ENCODE results near the gene PLXNA2.

The PLXNA2 gene

DNA sequence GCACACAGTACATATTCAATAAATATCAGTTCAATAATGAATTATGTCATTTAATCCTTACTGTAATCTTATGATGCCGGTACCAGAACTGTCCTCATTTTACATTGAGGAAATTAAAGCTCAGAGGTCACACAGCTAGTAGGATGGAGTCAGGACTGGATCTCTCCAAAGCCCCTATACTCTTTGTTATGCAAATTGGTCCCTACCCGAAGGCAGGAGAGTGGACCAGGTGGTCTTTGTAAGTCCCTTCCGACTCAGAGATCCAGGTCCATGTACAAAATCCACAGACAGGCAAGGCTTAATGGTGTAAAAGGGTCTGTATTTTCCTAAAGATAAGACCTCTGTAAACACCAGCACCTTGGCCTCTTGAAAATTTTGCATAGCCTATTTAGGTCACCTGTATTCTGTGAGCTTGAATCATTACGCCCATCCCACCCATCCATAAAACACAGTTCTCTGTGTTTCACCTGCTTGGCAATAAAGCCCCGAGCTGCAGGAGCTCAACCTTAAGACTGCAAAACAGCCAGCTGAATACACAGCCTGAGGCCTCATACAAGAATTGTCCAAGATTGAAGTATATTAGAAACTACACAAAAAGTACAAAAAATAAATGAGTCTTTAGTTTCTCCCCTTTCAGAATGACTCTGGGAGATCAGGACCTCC, 41.7 kb downstream of the PLXNA2 start:
- peak; percentile 81 for DNase-seq

- DNase-seq: no peak
Observed at GRCh38 chr1:208201229-208201628, 43.0 kb downstream of the PLXNA2 start.

DNA sequence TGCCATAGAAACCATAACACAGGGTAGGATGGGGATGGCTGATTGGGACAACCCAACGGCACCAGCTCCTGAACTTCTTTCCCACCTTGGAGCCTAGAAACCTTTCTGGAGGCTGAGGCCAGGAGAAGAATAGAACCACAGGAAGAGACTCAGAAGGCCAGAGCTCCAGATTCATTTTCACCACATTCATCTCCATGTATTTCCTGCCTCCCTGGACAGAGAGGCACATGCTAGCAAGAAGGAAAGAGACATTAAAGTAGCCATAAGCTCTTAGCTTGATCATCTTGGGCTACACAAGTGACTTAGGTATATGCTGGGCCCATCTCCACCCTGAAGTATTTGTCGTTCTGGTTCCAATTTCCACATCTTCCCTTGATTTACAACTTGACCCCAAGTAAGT, 44.1 kb downstream of the PLXNA2 start:
- DNase-seq: no peak

GRCh38 chr1:208198236-208198635, 45.9 kb downstream of the PLXNA2 start:
- no peak for DNase-seq

GRCh38 chr1:208194944-208195343, 49.2 kb downstream of the PLXNA2 start:
- DNase-seq: no peak

DNA sequence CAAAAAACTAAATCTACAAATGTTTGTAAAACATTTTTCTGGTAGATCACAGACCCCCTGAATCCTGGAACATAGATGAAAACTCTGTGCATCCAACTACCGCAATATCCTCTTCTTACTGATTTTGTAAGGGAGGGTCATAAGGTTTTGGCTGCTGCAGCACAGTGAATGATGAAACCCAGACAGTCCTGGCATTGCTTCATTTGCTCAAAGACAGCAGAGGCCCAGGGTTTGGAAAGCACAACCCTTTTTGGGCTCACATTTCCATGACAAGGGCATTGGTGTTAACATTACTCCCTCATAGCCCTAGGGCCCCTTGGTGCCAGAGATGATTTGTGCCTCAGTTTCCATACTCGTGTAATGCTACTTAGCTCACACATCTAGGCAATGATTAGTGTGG, 51.2 kb downstream of the PLXNA2 start:
- DNase-seq: no peak

GRCh38 chr1:208190784-208191183, 53.4 kb downstream of the PLXNA2 start:
- peak; percentile 16 for DNase-seq

GRCh38 chr1:208189716-208190115, 54.5 kb downstream of the PLXNA2 start:
- no peak for DNase-seq

DNA sequence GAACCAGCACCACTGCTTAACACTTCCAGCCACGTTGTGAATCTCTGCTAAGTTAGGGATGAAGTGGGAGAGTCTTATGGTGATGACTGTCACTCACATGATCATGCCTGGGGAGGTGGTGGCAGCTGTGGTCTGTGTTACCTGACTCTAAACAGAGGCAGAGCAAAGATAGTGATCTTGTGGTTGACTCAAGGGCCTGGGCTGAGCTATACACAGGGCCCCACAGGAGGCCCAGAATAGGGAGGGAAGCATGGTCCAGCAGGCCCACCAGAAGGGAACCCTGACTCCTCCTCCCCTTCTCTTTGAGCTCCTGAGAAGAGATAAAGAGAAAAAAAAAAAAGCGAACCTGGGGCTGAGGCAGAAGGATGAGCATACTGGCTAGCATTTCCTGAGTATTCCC, 55.0 kb downstream of the PLXNA2 start:
- DNase-seq: no peak

GRCh38 chr1:208188607-208189006, 55.6 kb downstream of the PLXNA2 start:
- DNase-seq: no peak

- no peak for DNase-seq
Observed at GRCh38 chr1:208187499-208188041, 56.6 kb downstream of the PLXNA2 start.

GRCh38 chr1:208185801-208186231, 58.4 kb downstream of the PLXNA2 start:
- peak; percentile 21 for DNase-seq

DNA sequence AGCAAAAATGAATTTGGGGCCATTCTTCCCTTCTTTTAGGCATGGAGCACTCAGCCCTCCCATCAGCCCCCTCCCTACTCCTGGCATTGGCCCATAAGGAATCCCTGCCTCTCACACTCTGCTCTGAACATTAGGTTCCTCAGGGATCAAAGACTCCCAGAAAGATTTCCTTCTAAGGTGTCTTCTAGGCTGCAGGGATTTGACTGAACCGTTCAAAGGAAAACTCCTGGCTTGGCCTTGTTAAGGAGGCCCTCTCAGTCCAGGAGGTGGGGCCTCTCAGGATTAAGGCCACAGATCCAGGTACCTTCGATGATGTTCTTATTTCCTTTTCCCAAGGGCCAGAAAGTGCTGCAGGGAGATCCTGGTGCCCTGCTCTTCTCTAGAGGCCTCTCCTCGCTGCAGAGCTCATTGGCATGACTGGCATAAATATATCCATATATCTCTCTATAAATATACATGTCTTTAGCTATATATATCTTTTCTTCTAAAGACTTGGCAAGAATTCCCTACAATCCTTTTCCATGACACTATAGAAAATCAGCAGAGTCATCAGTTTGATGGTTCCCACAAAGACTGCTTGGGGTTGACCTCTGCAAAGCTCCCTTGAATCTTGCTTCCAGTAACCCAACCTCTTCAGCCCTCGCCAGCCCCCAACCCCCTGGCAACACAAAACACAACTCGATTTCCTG, 59.1 kb downstream of the PLXNA2 start:
- DNase-seq: no peak

- no peak for DNase-seq
Observed at GRCh38 chr1:208183977-208184911, 59.9 kb downstream of the PLXNA2 start.

DNA sequence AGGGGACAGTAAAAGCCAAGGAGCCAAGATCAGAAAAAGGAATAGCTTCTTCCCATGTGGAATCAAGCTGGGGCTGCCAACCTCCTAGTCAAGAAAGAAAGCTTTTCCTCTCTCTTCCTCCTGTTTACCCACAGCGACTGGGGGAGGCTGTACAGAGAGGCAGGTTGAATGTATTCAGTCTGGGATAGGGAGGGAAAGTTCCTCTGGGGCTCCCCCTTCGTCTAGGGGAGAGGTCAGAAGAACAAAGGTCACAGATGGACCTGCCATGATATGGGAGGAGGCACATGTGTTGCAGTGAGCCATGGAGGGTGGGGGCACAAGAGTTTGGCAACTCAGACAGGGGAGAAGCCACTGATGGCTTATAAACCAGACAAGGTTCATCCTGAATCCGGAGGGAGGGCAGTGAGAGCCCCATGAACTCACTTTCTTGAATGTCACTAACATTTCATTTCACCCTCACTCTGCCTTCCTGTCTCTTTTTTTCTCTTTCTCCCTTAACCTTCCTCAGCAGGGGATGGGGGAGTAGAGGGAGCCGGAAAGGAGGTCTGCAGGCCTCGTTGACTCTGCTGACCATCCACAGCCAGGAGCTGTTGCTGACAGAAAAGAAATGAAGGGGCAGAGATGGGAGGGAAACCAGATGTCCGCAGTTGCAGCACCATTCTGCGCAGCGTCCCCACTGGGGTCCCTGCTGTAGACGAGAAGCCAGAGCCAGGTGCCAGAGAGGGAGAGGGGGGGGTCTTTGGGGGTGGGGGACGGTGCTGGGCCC, 61.1 kb downstream of the PLXNA2 start:
- DNase-seq: no peak

GRCh38 chr1:208181364-208181763, 62.8 kb downstream of the PLXNA2 start:
- no peak for DNase-seq

- no peak for DNase-seq
Observed at GRCh38 chr1:208180421-208180820, 63.8 kb downstream of the PLXNA2 start.

DNA sequence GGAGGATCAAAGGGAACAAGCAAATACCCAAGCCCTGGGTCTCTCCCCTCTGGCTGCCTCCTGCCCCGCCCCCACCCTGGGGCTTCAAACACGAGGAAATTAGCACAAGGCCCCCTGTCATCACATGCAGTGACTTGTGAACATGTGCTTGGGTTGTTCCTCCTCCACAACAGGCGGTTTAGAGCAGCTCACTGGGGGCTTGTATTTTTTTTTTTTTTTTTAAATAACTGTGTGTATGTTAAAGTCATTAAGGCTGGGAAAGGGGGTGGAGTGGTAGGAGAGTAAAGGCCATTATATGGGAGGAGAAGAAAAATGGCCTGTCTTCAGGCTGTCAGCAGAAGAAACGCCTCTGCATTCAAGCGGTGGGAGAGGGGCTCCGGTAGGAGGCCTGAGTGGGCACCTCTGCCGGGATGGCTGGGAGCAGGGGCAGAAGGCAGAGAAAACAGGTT, 64.2 kb downstream of the PLXNA2 start:
- no peak for DNase-seq

GRCh38 chr1:208179263-208179816, 64.8 kb downstream of the PLXNA2 start:
- peak; percentile 55 for DNase-seq

- peak; percentile 67 for DNase-seq
Observed at GRCh38 chr1:208178091-208178529, 66.1 kb downstream of the PLXNA2 start.

- DNase-seq: peak; percentile 63
Observed at GRCh38 chr1:208177656-208178055, 66.5 kb downstream of the PLXNA2 start.

GRCh38 chr1:208176649-208177048, 67.5 kb downstream of the PLXNA2 start:
- no peak for DNase-seq
